ENCODE data around the gene PRKCI.
"Not testable (repeated sequence)": the region's sequence is repeated elsewhere in the genome, so short reads cannot be mapped to it uniquely, and the experiment has no call there.

The PRKCI gene

GRCh38 chr3:170203457-170203856 lies 18.8 kb upstream of the PRKCI start:
- Histone ChIP-seq H3K4me3 (ENCODE audit: low read depth, low read length) (no peak overlapping the region), H3K27me3 (ENCODE audit: control insufficient read depth, insufficient read depth, low read length) (no peaks in the 10 kb centered on the region), H3K9me3 (ENCODE audit: control insufficient read depth, insufficient read depth, low read length) (no peaks in the 10 kb centered on the region), H3K4me1 (ENCODE audit: control insufficient read depth, insufficient read depth, low read length) (peaks cover 4% of the 10 kb centered on the region; the same call in 1 of the 2 replicates), H3K27ac (ENCODE audit: low read depth, low read length) (no peak overlapping the region), H3K9ac (ENCODE audit: low read depth, low read length) (no peak overlapping the region), H3K36me3 (ENCODE audit: control insufficient read depth, insufficient read depth, low read length) (no peaks in the 10 kb centered on the region)

- Histone ChIP-seq H3K36me3 (ENCODE audit: control insufficient read depth, insufficient read depth, low read length) (no peaks in the 10 kb centered on the region), H3K9me3 (ENCODE audit: control insufficient read depth, insufficient read depth, low read length) (no peaks in the 10 kb centered on the region), H3K4me3 (ENCODE audit: low read depth, low read length) (no peak overlapping the region), H3K27me3 (ENCODE audit: control insufficient read depth, insufficient read depth, low read length) (no peaks in the 10 kb centered on the region), H3K9ac (ENCODE audit: low read depth, low read length) (no peak overlapping the region), H3K4me1 (ENCODE audit: control insufficient read depth, insufficient read depth, low read length) (peaks cover 4% of the 10 kb centered on the region; the same call in 1 of the 2 replicates), H3K27ac (ENCODE audit: low read depth, low read length) (no peak overlapping the region)
Measured at GRCh38 chr3:170204023-170204472, 18.2 kb upstream of the PRKCI start.

- no peaks in the 10 kb centered on the region for H3K9me3 ChIP-seq (ENCODE audit: control insufficient read depth, insufficient read depth, low read length)
- no peak overlapping the region for H3K9ac ChIP-seq (ENCODE audit: low read depth, low read length)
- H3K27me3 ChIP-seq (ENCODE audit: control insufficient read depth, insufficient read depth, low read length), result no peaks in the 10 kb centered on the region
- peaks cover 4% of the 10 kb centered on the region; the same call in 1 of the 2 replicates for H3K4me1 ChIP-seq (ENCODE audit: control insufficient read depth, insufficient read depth, low read length)
- H3K27ac ChIP-seq (ENCODE audit: low read depth, low read length), result no peak overlapping the region
- H3K4me3 ChIP-seq (ENCODE audit: low read depth, low read length), result no peak overlapping the region
- no peaks in the 10 kb centered on the region for H3K36me3 ChIP-seq (ENCODE audit: control insufficient read depth, insufficient read depth, low read length)
Measured at GRCh38 chr3:170204509-170204908, 17.7 kb upstream of the PRKCI start.

GRCh38 chr3:170205302-170205701 lies 16.9 kb upstream of the PRKCI start:
- Histone ChIP-seq H3K36me3 (ENCODE audit: control insufficient read depth, insufficient read depth, low read length) (no peaks in the 10 kb centered on the region), H3K27ac (ENCODE audit: low read depth, low read length) (no peak overlapping the region), H3K27me3 (ENCODE audit: control insufficient read depth, insufficient read depth, low read length) (no peaks in the 10 kb centered on the region), H3K9me3 (ENCODE audit: control insufficient read depth, insufficient read depth, low read length) (no peaks in the 10 kb centered on the region), H3K4me3 (ENCODE audit: low read depth, low read length) (no peak overlapping the region), H3K9ac (ENCODE audit: low read depth, low read length) (no peak overlapping the region), H3K4me1 (ENCODE audit: control insufficient read depth, insufficient read depth, low read length) (peaks cover 1% of the 10 kb centered on the region; the same call in 1 of the 2 replicates)

GRCh38 chr3:170206164-170206762 lies 16.0 kb upstream of the PRKCI start:
- H3K36me3 ChIP-seq (ENCODE audit: control insufficient read depth, insufficient read depth, low read length); H3K9ac ChIP-seq (ENCODE audit: low read depth, low read length); H3K4me1 ChIP-seq (ENCODE audit: control insufficient read depth, insufficient read depth, low read length); H3K9me3 ChIP-seq (ENCODE audit: control insufficient read depth, insufficient read depth, low read length); H3K4me3 ChIP-seq (ENCODE audit: low read depth, low read length); H3K27me3 ChIP-seq (ENCODE audit: control insufficient read depth, insufficient read depth, low read length); H3K27ac ChIP-seq (ENCODE audit: low read depth, low read length): not testable (repeated sequence)

- Histone ChIP-seq H3K4me3 (ENCODE audit: low read depth, low read length) (no peak overlapping the region), H3K27me3 (ENCODE audit: control insufficient read depth, insufficient read depth, low read length) (no peaks in the 10 kb centered on the region), H3K27ac (ENCODE audit: low read depth, low read length) (no peak overlapping the region), H3K36me3 (ENCODE audit: control insufficient read depth, insufficient read depth, low read length) (no peaks in the 10 kb centered on the region), H3K9me3 (ENCODE audit: control insufficient read depth, insufficient read depth, low read length) (no peaks in the 10 kb centered on the region), H3K9ac (ENCODE audit: low read depth, low read length) (no peak overlapping the region), H3K4me1 (ENCODE audit: control insufficient read depth, insufficient read depth, low read length) (no peaks in the 10 kb centered on the region; the same call in 1 of the 2 replicates)
Measured at GRCh38 chr3:170207717-170208116, 14.5 kb upstream of the PRKCI start.

GRCh38 chr3:170211668-170212067 lies 10.6 kb upstream of the PRKCI start:
- no peak overlapping the region for H3K9ac ChIP-seq (ENCODE audit: low read depth, low read length)
- H3K36me3 ChIP-seq (ENCODE audit: control insufficient read depth, insufficient read depth, low read length), result no peaks in the 10 kb centered on the region
- no peak overlapping the region for H3K4me3 ChIP-seq (ENCODE audit: low read depth, low read length)
- no peaks in the 10 kb centered on the region for H3K27me3 ChIP-seq (ENCODE audit: control insufficient read depth, insufficient read depth, low read length)
- no peaks in the 10 kb centered on the region for H3K4me1 ChIP-seq (ENCODE audit: control insufficient read depth, insufficient read depth, low read length)
- no peak overlapping the region for H3K27ac ChIP-seq (ENCODE audit: low read depth, low read length)
- no peaks in the 10 kb centered on the region for H3K9me3 ChIP-seq (ENCODE audit: control insufficient read depth, insufficient read depth, low read length)

- Histone ChIP-seq H3K9ac (ENCODE audit: low read depth, low read length) (no peak overlapping the region), H3K27ac (ENCODE audit: low read depth, low read length) (no peak overlapping the region), H3K9me3 (ENCODE audit: control insufficient read depth, insufficient read depth, low read length) (no peaks in the 10 kb centered on the region), H3K36me3 (ENCODE audit: control insufficient read depth, insufficient read depth, low read length) (no peaks in the 10 kb centered on the region), H3K27me3 (ENCODE audit: control insufficient read depth, insufficient read depth, low read length) (no peaks in the 10 kb centered on the region), H3K4me3 (ENCODE audit: low read depth, low read length) (no peak overlapping the region), H3K4me1 (ENCODE audit: control insufficient read depth, insufficient read depth, low read length) (no peaks in the 10 kb centered on the region; the same call in 1 of the 2 replicates)
Measured at GRCh38 chr3:170219850-170220249, 2.4 kb upstream of the PRKCI start.

GRCh38 chr3:170220871-170221270 lies 1.4 kb upstream of the PRKCI start:
- H3K27me3 ChIP-seq (ENCODE audit: control insufficient read depth, insufficient read depth, low read length), result no peaks in the 10 kb centered on the region
- no peak overlapping the region for H3K4me3 ChIP-seq (ENCODE audit: low read depth, low read length)
- no peak overlapping the region for H3K9ac ChIP-seq (ENCODE audit: low read depth, low read length)
- peaks cover 5% of the 10 kb centered on the region; the same call in 1 of the 2 replicates for H3K4me1 ChIP-seq (ENCODE audit: control insufficient read depth, insufficient read depth, low read length)
- no peaks in the 10 kb centered on the region for H3K36me3 ChIP-seq (ENCODE audit: control insufficient read depth, insufficient read depth, low read length)
- no peak overlapping the region for H3K27ac ChIP-seq (ENCODE audit: low read depth, low read length)
- no peaks in the 10 kb centered on the region for H3K9me3 ChIP-seq (ENCODE audit: control insufficient read depth, insufficient read depth, low read length)

GRCh38 chr3:170222647-170223541 lies 670 bp downstream of the PRKCI start:
- Histone ChIP-seq H3K4me3 (ENCODE audit: low read depth, low read length) (peak overlapping the region; percentile 99), H3K9ac (ENCODE audit: low read depth, low read length) (peak overlapping the region; percentile 100), H3K9me3 (ENCODE audit: control insufficient read depth, insufficient read depth, low read length) (no peaks in the 10 kb centered on the region), H3K4me1 (ENCODE audit: control insufficient read depth, insufficient read depth, low read length) (peaks cover 24% of the 10 kb centered on the region), H3K27me3 (ENCODE audit: control insufficient read depth, insufficient read depth, low read length) (no peaks in the 10 kb centered on the region), H3K36me3 (ENCODE audit: control insufficient read depth, insufficient read depth, low read length) (no peaks in the 10 kb centered on the region), H3K27ac (ENCODE audit: low read depth, low read length) (peak overlapping the region; percentile 90)

GRCh38 chr3:170225166-170225565 lies 2.9 kb downstream of the PRKCI start:
- no peak overlapping the region for H3K27ac ChIP-seq (ENCODE audit: low read depth, low read length)
- H3K27me3 ChIP-seq (ENCODE audit: control insufficient read depth, insufficient read depth, low read length), result no peaks in the 10 kb centered on the region
- no peaks in the 10 kb centered on the region for H3K9me3 ChIP-seq (ENCODE audit: control insufficient read depth, insufficient read depth, low read length)
- no peak overlapping the region for H3K9ac ChIP-seq (ENCODE audit: low read depth, low read length)
- H3K4me1 ChIP-seq (ENCODE audit: control insufficient read depth, insufficient read depth, low read length), result peaks cover 27% of the 10 kb centered on the region
- H3K4me3 ChIP-seq (ENCODE audit: low read depth, low read length), result no peak overlapping the region
- H3K36me3 ChIP-seq (ENCODE audit: control insufficient read depth, insufficient read depth, low read length), result no peaks in the 10 kb centered on the region
